Stomach (tissue), 9 donors: ENCODE measurements around the gene PCMT1. TPM values are rescaled to one million over a fixed set of nuclear protein-coding genes. Genes with fewer than 3 reads are reported as not detected.
"Not testable (repeated sequence)": the region's sequence is repeated elsewhere in the genome, so short reads cannot be mapped to it uniquely, and the experiment has no call there.

Source experiments
- DNase-seq, 2 donors: peaks; one replicate each; pipeline versions ENCODE4 v3.0.0 to v3.0.0-alpha.2; 2013 to 2019
- H3K27ac ChIP-seq, 5 donors: fragments of 200-600 bp in 4 of 5; sonication (generic) in 4 of 5; one replicate each; pipeline ENCODE4 v1.5.1; 2013 to 2019; ENCODE audit warnings: mild to moderate bottlenecking in 1 of 5, moderate library complexity in 1 of 5
- H3K27me3 ChIP-seq, 3 donors: fragments of 200-600 bp; sonication (generic); one replicate each; pipeline ENCODE4 v1.5.1; 2017 to 2019; ENCODE audit warnings: mixed run types in 1 of 3
- H3K36me3 ChIP-seq, 4 donors: fragments of 200-600 bp; sonication (generic); 1 replicate in 3 of 4; 2 replicates in 1 of 4; pipeline ENCODE4 v1.5.1; 2016 to 2019
- H3K4me1 ChIP-seq, 4 donors: fragments of 200-600 bp; sonication (generic); one replicate each; pipeline ENCODE4 v1.5.1; 2016 to 2019
- H3K4me3 ChIP-seq, 4 donors: fragments of 200-600 bp; sonication (generic) in 3 of 4; one replicate each; pipeline ENCODE4 v1.5.1; 2016 to 2019; ENCODE audit warnings: mild to moderate bottlenecking in 1 of 4
- H3K9me3 ChIP-seq, 4 donors: fragments of 200-600 bp; sonication (generic); one replicate each; pipeline ENCODE4 v1.5.1; 2016 to 2019
- EP300 ChIP-seq: sonication (generic); formaldehyde crosslinking; IDR thresholded peaks from one replicate; pipeline ENCODE4 v1.6.1; 2017; ENCODE audit warnings: antibody characterized with exemption
- POLR2A ChIP-seq, 4 donors: fragments of 450-650 bp; IDR thresholded peaks; one replicate each; pipeline ENCODE4 v1.6.1; 2016; ENCODE audit warnings: antibody characterized with exemption in 4 of 4, control low read depth in 2 of 4, mild to moderate bottlenecking in 1 of 4, moderate library complexity in 1 of 4
- POLR2AphosphoS5 ChIP-seq, 3 donors: sonication (generic); formaldehyde crosslinking; IDR thresholded peaks; one replicate each; pipeline ENCODE4 v1.6.1; 2016; ENCODE audit warnings: antibody characterized with exemption in 3 of 3
- WGBS, 5 donors: extraction: QIAGEN DNeasy Blood & Tissue Kit in 3 of 5; methylation state at CpG; one replicate each; pipeline versions ENCODE4 v1.1.5 to v1.1.7; 2013 to 2018; 5-methylcytosine and 5-hydroxymethylcytosine counted together
- intact Hi-C: fragments of 100-400 bp; cut with DNase I; formaldehyde crosslinking; loops from one replicate; pipeline ENCODE4 v1.15.1; 2023; ENCODE audit warnings: low total_unique reads
- polyA plus RNA-seq, 3 donors: library from polyadenylated mRNA; stranded (reverse); fragments of 200-250 nt; gene quantifications; one replicate each; pipeline ENCODE4 v1.2.3, GENCODE V29; 2013
- total RNA-seq, 5 donors: library from RNA; depleted of rRNA; stranded (reverse); fragments of >200 nt; gene quantifications; one replicate each; pipeline versions ENCODE4 v1.1.0 to v1.2.3, GENCODE V29; 2014 to 2016
- TF ChIP-seq, protein P1 (sequence below), 7 experiments: fragments of 450-650 bp in 4 of 7; fragments of 200-600 bp in 3 of 7; sonication (generic) in 3 of 7; IDR thresholded peaks; one replicate each; pipeline ENCODE4 v1.5.1; 2016 to 2019; ENCODE audit warnings: antibody characterized with exemption in 7 of 7, control low read depth in 2 of 7, mild to moderate bottlenecking in 1 of 7
- donor health status: healthy with polysubstance abuse.
- donor health status: Bipolar disorder and iron deficiency.
- donor health status: healthy.

The PCMT1 gene
- total and polyA plus RNA-seq, 8 donors, result 2.6 to 109 (median 43.3) TPM

DNA sequence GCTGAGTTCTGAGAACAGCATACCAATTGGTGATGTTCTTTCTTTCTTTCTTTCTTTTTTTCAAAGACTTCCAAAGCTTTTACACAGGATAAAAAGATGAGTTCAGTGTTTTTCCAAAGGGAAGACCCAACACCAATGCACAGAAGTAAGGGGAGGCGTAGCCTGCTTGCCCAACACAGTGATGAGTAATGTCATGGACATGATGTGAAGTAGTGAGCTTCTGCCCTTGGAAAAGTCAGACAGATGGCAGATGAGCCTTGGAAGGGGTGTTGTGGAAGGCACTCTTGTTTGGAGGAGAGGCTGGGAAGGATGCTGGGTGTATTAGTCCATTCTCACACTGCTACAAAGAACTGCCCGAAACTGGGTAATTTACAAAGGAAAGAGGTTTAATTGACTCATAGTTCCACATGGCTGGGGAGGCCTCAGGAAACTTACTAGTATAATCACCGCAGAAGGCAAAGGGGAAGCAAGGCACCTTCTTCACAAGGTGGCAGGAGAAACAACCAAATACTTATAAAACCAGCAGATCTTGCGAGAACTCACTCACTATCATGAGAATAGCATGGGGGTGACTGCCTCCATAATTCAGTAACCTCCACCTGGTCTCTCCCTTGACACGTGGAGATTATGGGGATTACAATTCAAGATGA lies 102.0 kb downstream of the PCMT1 start:
- WGBS, 5 donors, result 77 to 87% (median 79%) methylated on average over 5 of the region's 5 CpGs
- DNase-seq, result no peak
- H3K4me1 ChIP-seq, result peaks cover 7 to 69% (median 43%) of the 10 kb centered on the region in 4 donors
- H3K36me3 ChIP-seq, result peaks cover 0 to 16% (median 9%) of the 10 kb centered on the region in 4 donors
- H3K27me3 ChIP-seq, result no peaks in the 10 kb centered on the region
- TF ChIP-seq POLR2A (IDR thresholded peaks at IDR 0.05), result no peak
- H3K27ac ChIP-seq, result peak overlapping the region in 2 of 5 donors; percentile 74 to 82
- intact Hi-C loops, result no loop called here
- H3K4me3 ChIP-seq, result no peak overlapping the region
- no peaks in the 10 kb centered on the region for H3K9me3 ChIP-seq

DNA sequence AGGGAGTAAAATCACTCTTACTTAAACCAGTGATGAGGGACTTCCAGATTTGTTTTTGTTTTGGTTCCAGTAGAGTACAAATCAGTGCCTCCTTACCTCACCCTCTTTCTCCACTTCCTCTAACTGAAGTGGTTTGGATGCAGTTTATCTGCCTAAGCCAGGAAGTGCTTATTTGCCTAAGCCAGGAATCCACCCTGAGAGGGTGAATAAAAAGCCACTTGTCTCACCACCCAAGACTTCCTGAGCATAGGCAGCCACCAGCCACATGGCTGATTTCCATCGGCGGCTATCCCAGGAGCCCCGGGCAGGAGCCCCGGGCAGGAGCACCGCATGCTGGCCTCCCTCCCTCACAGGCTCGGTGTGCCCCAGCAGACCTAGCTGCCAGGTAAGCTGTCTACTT lies 102.6 kb downstream of the PCMT1 start:
- Histone ChIP-seq H3K9me3 (no peaks in the 10 kb centered on the region), H3K27ac (peak overlapping the region in 4 of 5 donors; percentile 11 to 82 (median 76)), H3K27me3 (no peaks in the 10 kb centered on the region), H3K4me1 (peaks cover 3 to 69% (median 39%) of the 10 kb centered on the region in 4 donors), H3K4me3 (peak overlapping the region in 1 of 4 donors; percentile 7), H3K36me3 (peaks cover 0 to 16% (median 9%) of the 10 kb centered on the region in 4 donors)
- TF ChIP-seq POLR2A (IDR thresholded peaks at IDR 0.05), result no peak
- TF ChIP-seq POLR2AphosphoS5 (IDR thresholded peaks at IDR 0.05), result peak in 2 of 3 donors; percentile 15 to 75
- no peak for TF ChIP-seq EP300
- TF ChIP-seq, protein P1, sequence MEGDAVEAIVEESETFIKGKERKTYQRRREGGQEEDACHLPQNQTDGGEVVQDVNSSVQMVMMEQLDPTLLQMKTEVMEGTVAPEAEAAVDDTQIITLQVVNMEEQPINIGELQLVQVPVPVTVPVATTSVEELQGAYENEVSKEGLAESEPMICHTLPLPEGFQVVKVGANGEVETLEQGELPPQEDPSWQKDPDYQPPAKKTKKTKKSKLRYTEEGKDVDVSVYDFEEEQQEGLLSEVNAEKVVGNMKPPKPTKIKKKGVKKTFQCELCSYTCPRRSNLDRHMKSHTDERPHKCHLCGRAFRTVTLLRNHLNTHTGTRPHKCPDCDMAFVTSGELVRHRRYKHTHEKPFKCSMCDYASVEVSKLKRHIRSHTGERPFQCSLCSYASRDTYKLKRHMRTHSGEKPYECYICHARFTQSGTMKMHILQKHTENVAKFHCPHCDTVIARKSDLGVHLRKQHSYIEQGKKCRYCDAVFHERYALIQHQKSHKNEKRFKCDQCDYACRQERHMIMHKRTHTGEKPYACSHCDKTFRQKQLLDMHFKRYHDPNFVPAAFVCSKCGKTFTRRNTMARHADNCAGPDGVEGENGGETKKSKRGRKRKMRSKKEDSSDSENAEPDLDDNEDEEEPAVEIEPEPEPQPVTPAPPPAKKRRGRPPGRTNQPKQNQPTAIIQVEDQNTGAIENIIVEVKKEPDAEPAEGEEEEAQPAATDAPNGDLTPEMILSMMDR (IDR thresholded peaks at IDR 0.05), result no peak
- WGBS, 5 donors, result 20 to 31% (median 30%) methylated on average over 6 of the region's 6 CpGs
- DNase-seq, result peak in 1 of 2 donors; percentile 51
- intact Hi-C loops, result no loop called here

DNA sequence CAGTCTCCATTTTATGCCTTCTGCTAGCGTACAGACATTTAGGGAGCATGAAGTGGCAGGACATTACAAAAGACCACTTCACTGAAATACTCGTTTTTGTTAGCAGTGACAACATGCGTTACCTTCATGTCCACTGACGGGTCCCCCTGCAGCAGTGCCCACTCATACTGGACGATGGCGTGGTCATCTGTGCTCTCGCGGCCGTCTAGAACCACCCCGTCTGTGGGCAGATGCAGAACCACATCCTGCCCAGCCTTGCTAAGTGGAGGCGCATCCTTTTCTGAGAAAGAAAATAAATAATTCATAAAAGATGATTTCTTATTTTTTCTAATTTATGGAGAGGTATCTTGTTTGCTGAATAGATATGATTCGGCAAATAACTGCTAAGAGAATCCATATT lies 103.3 kb downstream of the PCMT1 start:
- intact Hi-C loops, result no loop called here
- peaks cover 0 to 16% (median 9%) of the 10 kb centered on the region in 4 donors for H3K36me3 ChIP-seq
- no peaks in the 10 kb centered on the region for H3K27me3 ChIP-seq
- peak overlapping the region in 1 of 4 donors; percentile 7 for H3K4me3 ChIP-seq
- no peaks in the 10 kb centered on the region for H3K9me3 ChIP-seq
- no peak for TF ChIP-seq POLR2A (IDR thresholded peaks at IDR 0.05)
- no peak for TF ChIP-seq EP300
- no peak for TF ChIP-seq POLR2AphosphoS5 (IDR thresholded peaks at IDR 0.05)
- TF ChIP-seq, protein P1 (IDR thresholded peaks at IDR 0.05), result no peak
- peaks cover 0 to 67% (median 33%) of the 10 kb centered on the region in 4 donors for H3K4me1 ChIP-seq
- no peak for DNase-seq
- peak overlapping the region in 3 of 5 donors; percentile 11 to 82 (median 74) for H3K27ac ChIP-seq
- 70 to 89% (median 84%) methylated on average over 12 of the region's 12 CpGs for WGBS, 5 donors

DNA sequence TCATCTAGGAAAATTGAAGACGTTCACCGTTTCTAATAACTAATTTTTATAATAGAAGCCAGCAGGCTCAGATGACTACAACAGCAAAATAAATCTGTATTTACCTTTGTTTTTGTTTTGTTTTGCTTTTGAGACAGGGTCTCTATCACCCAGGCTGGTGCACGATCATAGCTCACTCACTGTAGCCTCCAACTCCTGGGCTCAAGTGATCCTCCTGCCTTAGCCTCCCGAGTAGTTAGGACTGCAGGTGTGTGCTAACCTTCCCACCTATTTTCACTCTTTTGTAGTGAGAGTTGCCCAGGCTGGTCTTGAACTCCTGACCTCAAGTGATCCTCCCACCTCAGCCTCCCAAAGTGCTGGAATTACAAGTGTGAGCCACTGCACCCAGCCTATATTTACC lies 104.5 kb downstream of the PCMT1 start:
- intact Hi-C loops, H3K9me3 ChIP-seq, H3K4me3 ChIP-seq, H3K27me3 ChIP-seq, DNase-seq: not testable (repeated sequence)
- H3K36me3 ChIP-seq, result peaks cover 0 to 16% (median 9%) of the 10 kb centered on the region in 4 donors
- H3K27ac ChIP-seq, result peak overlapping the region in 3 of 5 donors; percentile 36 to 77 (median 77)
- H3K4me1 ChIP-seq, result peaks cover 3 to 66% (median 34%) of the 10 kb centered on the region in 4 donors
- WGBS, 5 donors, result 92 to 96% (median 94%) methylated on average over 4 of the region's 4 CpGs

GRCh38 chr6:149854532-149854931 lies 105.0 kb downstream of the PCMT1 start:
- peak overlapping the region in 4 of 5 donors; percentile 2 to 77 (median 56) for H3K27ac ChIP-seq
- WGBS, 5 donors, result 38 to 54% (median 48%) methylated on average over 6 of the region's 6 CpGs
- TF ChIP-seq POLR2A (IDR thresholded peaks at IDR 0.05) (no peak), POLR2AphosphoS5 (IDR thresholded peaks at IDR 0.05) (no peak), EP300 (no peak)
- TF ChIP-seq, protein P1 (IDR thresholded peaks at IDR 0.05), result no peak
- peaks cover 0 to 12% (median 9%) of the 10 kb centered on the region in 4 donors for H3K36me3 ChIP-seq
- H3K27me3 ChIP-seq, result no peaks in the 10 kb centered on the region
- DNase-seq, result peak; percentile 61 to 65
- intact Hi-C loops, result no loop called here
- no peak overlapping the region for H3K4me3 ChIP-seq
- no peaks in the 10 kb centered on the region for H3K9me3 ChIP-seq
- H3K4me1 ChIP-seq, result peaks cover 8 to 71% (median 37%) of the 10 kb centered on the region in 4 donors
